ENCODE data around the gene BCL2L2.
"Not testable (repeated sequence)": the region's sequence is repeated elsewhere in the genome, so short reads cannot be mapped to it uniquely, and the experiment has no call there.

The BCL2L2 gene

GRCh38 chr14:23323838-23324454 lies 17.3 kb downstream of the BCL2L2 start:
- peaks cover 22% of the 10 kb centered on the region for H3K4me1 ChIP-seq (ENCODE audit: control insufficient read depth, low read length)
- H3K4me2 ChIP-seq (ENCODE audit: low read length), result peak overlapping the region; percentile 69; the same call in 1 of the 2 replicates
- no peaks in the 10 kb centered on the region; the same call in 1 of the 2 replicates for H4K20me1 ChIP-seq (ENCODE audit: control insufficient read depth, insufficient read depth, low read depth, low read length)
- no peak overlapping the region for H3K4me3 ChIP-seq (ENCODE audit: low read length)
- H3K27me3 ChIP-seq (ENCODE audit: control insufficient read depth, low read length), result no peaks in the 10 kb centered on the region
- no peaks in the 10 kb centered on the region for H3K9me2 ChIP-seq (replicated peaks; ENCODE audit: control insufficient read depth, low read length)
- peaks cover 34% of the 10 kb centered on the region for H3F3A ChIP-seq (ENCODE audit: control insufficient read depth, insufficient read depth)
- no peak overlapping the region for H3K27ac ChIP-seq (ENCODE audit: low read depth, low read length)
- H3K9me3 ChIP-seq (ENCODE audit: control insufficient read depth, insufficient read depth, low read length), result no peaks in the 10 kb centered on the region
- H3K79me2 ChIP-seq (ENCODE audit: control insufficient read depth, low read length), result peaks cover 37% of the 10 kb centered on the region
- H3K36me3 ChIP-seq (ENCODE audit: control insufficient read depth, low read length), result peaks cover 57% of the 10 kb centered on the region
- TF ChIP-seq EZH2phosphoT487 (IDR thresholded peaks at IDR 0.05; ENCODE audit: borderline replicate concordance, low read length) (no peak), CTCF (IDR thresholded peaks at IDR 0.05; ENCODE audit: low read depth, low read length, poor library complexity, severe bottlenecking) (no peak)

DNA sequence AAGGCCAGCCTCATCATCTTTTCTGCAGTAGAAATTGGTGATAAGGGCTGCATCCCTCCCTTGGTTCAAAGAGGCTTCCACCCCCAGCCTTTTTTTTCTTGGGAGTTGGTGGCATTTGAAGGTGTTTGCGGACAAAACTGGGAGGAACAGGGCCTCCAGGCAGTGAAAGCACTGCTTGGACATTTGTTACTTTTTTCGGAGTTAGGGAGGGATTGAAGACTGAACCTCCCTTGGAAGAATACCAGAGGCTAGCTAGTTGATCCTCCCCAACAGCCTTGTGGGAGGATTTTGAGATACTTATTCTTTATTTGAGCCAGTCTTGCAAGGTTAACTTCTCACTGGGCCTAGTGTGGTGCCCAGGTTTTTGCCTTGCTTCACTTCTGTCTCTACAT lies 17.8 kb downstream of the BCL2L2 start:
- H3K4me2 ChIP-seq (ENCODE audit: low read length), result no peak overlapping the region; the same call in 1 of the 2 replicates

GRCh38 chr14:23324993-23325392 lies 18.4 kb downstream of the BCL2L2 start:
- TF ChIP-seq EZH2phosphoT487 (IDR thresholded peaks at IDR 0.05; ENCODE audit: borderline replicate concordance, low read length) (no peak), CTCF (IDR thresholded peaks at IDR 0.05; ENCODE audit: low read depth, low read length, poor library complexity, severe bottlenecking) (no peak)
- Histone ChIP-seq H3K4me3 (ENCODE audit: low read length) (no peak overlapping the region), H3K27ac (ENCODE audit: low read depth, low read length) (no peak overlapping the region), H3K36me3 (ENCODE audit: control insufficient read depth, low read length) (peaks cover 51% of the 10 kb centered on the region), H3K9me2 (replicated peaks; ENCODE audit: control insufficient read depth, low read length) (no peaks in the 10 kb centered on the region), H3K27me3 (ENCODE audit: control insufficient read depth, low read length) (no peaks in the 10 kb centered on the region), H4K20me1 (ENCODE audit: control insufficient read depth, insufficient read depth, low read depth, low read length) (no peaks in the 10 kb centered on the region; the same call in 1 of the 2 replicates), H3K9me3 (ENCODE audit: control insufficient read depth, insufficient read depth, low read length) (no peaks in the 10 kb centered on the region), H3K79me2 (ENCODE audit: control insufficient read depth, low read length) (peaks cover 36% of the 10 kb centered on the region), H3K4me1 (ENCODE audit: control insufficient read depth, low read length) (peaks cover 18% of the 10 kb centered on the region), H3K4me2 (ENCODE audit: low read length) (no peak overlapping the region), H3F3A (ENCODE audit: control insufficient read depth, insufficient read depth) (peaks cover 34% of the 10 kb centered on the region)

More for the DNA sequence above, 17.8 kb downstream of the BCL2L2 start:
- no peaks in the 10 kb centered on the region for H3K9me2 ChIP-seq (replicated peaks; ENCODE audit: control insufficient read depth, low read length)
- H3K27me3 ChIP-seq (ENCODE audit: control insufficient read depth, low read length), result no peaks in the 10 kb centered on the region
- peaks cover 37% of the 10 kb centered on the region for H3K79me2 ChIP-seq (ENCODE audit: control insufficient read depth, low read length)
- H3K4me3 ChIP-seq (ENCODE audit: low read length), result no peak overlapping the region
- peaks cover 34% of the 10 kb centered on the region for H3F3A ChIP-seq (ENCODE audit: control insufficient read depth, insufficient read depth)
- H3K27ac ChIP-seq (ENCODE audit: low read depth, low read length), result no peak overlapping the region
- no peaks in the 10 kb centered on the region; the same call in 1 of the 2 replicates for H4K20me1 ChIP-seq (ENCODE audit: control insufficient read depth, insufficient read depth, low read depth, low read length)
- TF ChIP-seq EZH2phosphoT487 (IDR thresholded peaks at IDR 0.05; ENCODE audit: borderline replicate concordance, low read length) (no peak), CTCF (IDR thresholded peaks at IDR 0.05; ENCODE audit: low read depth, low read length, poor library complexity, severe bottlenecking) (no peak)
- H3K9me3 ChIP-seq (ENCODE audit: control insufficient read depth, insufficient read depth, low read length), result no peaks in the 10 kb centered on the region
- H3K4me1 ChIP-seq (ENCODE audit: control insufficient read depth, low read length), result peaks cover 22% of the 10 kb centered on the region
- peaks cover 56% of the 10 kb centered on the region for H3K36me3 ChIP-seq (ENCODE audit: control insufficient read depth, low read length)

DNA sequence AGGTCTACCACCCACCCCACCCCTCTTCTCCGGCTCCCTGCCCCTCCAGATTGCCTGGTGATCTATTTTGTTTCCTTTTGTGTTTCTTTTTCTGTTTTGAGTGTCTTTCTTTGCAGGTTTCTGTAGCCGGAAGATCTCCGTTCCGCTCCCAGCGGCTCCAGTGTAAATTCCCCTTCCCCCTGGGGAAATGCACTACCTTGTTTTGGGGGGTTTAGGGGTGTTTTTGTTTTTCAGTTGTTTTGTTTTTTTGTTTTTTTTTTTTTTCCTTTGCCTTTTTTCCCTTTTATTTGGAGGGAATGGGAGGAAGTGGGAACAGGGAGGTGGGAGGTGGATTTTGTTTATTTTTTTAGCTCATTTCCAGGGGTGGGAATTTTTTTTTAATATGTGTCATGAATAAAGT lies 19.1 kb downstream of the BCL2L2 start:
- Histone ChIP-seq H3K79me2 (ENCODE audit: control insufficient read depth, low read length) (peaks cover 29% of the 10 kb centered on the region), H3F3A (ENCODE audit: control insufficient read depth, insufficient read depth) (peaks cover 34% of the 10 kb centered on the region), H3K36me3 (ENCODE audit: control insufficient read depth, low read length) (peaks cover 44% of the 10 kb centered on the region), H3K4me1 (ENCODE audit: control insufficient read depth, low read length) (peaks cover 11% of the 10 kb centered on the region)
- not testable (repeated sequence) for H3K27ac ChIP-seq (ENCODE audit: low read depth, low read length); H3K27me3 ChIP-seq (ENCODE audit: control insufficient read depth, low read length); H4K20me1 ChIP-seq (ENCODE audit: control insufficient read depth, insufficient read depth, low read depth, low read length); H3K4me3 ChIP-seq (ENCODE audit: low read length); H3K9me2 ChIP-seq (replicated peaks; ENCODE audit: control insufficient read depth, low read length); H3K9me3 ChIP-seq (ENCODE audit: control insufficient read depth, insufficient read depth, low read length); H3K4me2 ChIP-seq (ENCODE audit: low read length)
